ENCODE measurements around the gene CCDC188. TPM values are rescaled to one million over a fixed set of nuclear protein-coding genes. Genes with fewer than 3 reads are reported as not detected.
A peak's percentile ranks its signal among the peaks of the same experiment; 100 is the strongest.

The CCDC188 gene
- total and polyA plus RNA-seq, 9 of the 15 experiments (the other 6 are each of a cell fraction or from before 2014, with no cell fraction given): not detected

DNA sequence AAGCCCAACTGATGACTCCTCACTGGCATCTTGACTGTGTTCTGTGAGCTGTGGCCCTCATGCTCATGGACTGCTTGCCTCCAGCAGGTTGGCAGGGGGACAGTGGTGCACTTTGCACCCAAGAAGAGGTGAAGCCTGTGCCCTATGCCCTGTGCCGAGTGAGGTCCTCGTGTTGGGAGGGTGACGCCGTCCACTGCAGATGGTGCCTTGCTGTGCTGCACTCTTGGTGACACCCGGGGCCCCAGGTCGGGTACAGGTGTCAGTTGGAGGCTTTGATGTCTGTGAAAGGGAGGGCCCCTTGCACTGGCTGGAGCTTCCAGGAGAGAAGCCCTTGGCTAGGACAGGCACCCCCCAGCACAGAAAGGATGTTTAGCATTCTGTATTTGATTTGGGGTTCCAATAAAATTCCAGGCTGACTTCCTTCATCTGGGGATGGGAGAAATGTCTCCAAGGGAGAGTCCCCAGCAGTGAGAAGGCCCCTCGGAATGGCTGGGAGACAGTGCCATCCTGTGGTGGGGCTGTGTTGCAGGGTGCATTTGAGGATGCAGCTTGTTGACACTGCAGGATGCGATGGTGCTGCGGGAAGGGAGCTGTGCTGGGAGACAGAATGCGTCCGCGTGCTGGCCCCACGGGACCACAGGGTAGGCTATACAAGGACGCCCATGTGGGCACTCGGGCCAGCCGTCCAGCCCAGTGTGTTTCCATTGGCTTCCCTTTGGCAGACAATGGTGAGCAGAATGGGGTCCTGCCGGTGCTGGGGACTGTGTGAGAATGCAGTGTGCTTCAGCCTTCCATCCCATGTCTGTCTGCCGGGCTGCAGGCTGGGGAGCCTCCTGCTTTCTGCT, 21.7 kb downstream of the CCDC188 start (continued):
- TF ChIP-seq ZNF407 (IDR thresholded peaks at IDR 0.05; ENCODE audit: low read depth) (no peak), THAP12 (CRISPR knock-in tag; IDR thresholded peaks at IDR 0.05) (peak; percentile 75; the same call in 1 of the 2 replicates), RBM14 (IDR thresholded peaks at IDR 0.05; ENCODE audit: borderline replicate concordance, insufficient read depth, low read depth, low read length) (peak; percentile 50; the same call in 1 of the 2 replicates), ZNF212 (CRISPR knock-in tag; IDR thresholded peaks at IDR 0.05) (peak; percentile 30; the same call in 1 of the 2 replicates), HMGXB4 (CRISPR knock-in tag; IDR thresholded peaks at IDR 0.05) (peak; percentile 85; the same call in 1 of the 2 replicates), FOXJ2 (tag; IDR thresholded peaks at IDR 0.05) (no peak), KLF13 (tag; IDR thresholded peaks at IDR 0.05; ENCODE audit: borderline replicate concordance, low read depth) (no peak), PHTF2 (CRISPR knock-in tag; IDR thresholded peaks at IDR 0.05) (peak; percentile 5; the same call in 1 of the 2 replicates)
- TF ChIP-seq, protein P1, sequence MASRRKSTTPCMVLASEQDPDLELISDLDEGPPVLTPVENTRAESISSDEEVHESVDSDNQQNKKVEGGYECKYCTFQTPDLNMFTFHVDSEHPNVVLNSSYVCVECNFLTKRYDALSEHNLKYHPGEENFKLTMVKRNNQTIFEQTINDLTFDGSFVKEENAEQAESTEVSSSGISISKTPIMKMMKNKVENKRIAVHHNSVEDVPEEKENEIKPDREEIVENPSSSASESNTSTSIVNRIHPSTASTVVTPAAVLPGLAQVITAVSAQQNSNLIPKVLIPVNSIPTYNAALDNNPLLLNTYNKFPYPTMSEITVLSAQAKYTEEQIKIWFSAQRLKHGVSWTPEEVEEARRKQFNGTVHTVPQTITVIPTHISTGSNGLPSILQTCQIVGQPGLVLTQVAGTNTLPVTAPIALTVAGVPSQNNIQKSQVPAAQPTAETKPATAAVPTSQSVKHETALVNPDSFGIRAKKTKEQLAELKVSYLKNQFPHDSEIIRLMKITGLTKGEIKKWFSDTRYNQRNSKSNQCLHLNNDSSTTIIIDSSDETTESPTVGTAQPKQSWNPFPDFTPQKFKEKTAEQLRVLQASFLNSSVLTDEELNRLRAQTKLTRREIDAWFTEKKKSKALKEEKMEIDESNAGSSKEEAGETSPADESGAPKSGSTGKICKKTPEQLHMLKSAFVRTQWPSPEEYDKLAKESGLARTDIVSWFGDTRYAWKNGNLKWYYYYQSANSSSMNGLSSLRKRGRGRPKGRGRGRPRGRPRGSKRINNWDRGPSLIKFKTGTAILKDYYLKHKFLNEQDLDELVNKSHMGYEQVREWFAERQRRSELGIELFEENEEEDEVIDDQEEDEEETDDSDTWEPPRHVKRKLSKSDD (conservative IDR thresholded peaks at IDR 0.05; ENCODE audit: low read length): peak; percentile 67; the same call in 1 of the 2 replicates
